Chondrocyte (in vitro differentiated cells): ENCODE results near the gene CFAP70. TPM values are rescaled to one million over a fixed set of nuclear protein-coding genes. Genes with fewer than 3 reads are reported as not detected.

Experiments
- DNase-seq: peaks from one replicate; pipeline ENCODE4 v3.0.0; 2021; ENCODE audit warnings: mixed read lengths, low spot score
- H3K27ac Mint-ChIP-seq: one replicate; pipeline ENCODE4 v1.8.0; 2021; ENCODE audit warnings: mild to moderate bottlenecking, moderate library complexity, mixed read lengths; ENCODE audit not compliant: unreplicated experiment
- H3K27me3 Mint-ChIP-seq: 2 replicates; pipeline ENCODE4 v1.8.0; 2021; ENCODE audit warnings: low read depth, mixed read lengths
- H3K36me3 Mint-ChIP-seq: 2 replicates; pipeline ENCODE4 v1.8.0; 2021; ENCODE audit warnings: low read depth, mixed read lengths
- H3K4me1 Mint-ChIP-seq: 2 replicates; pipeline ENCODE4 v1.8.0; 2021; ENCODE audit warnings: low read depth, mild to moderate bottlenecking, mixed read lengths
- H3K4me3 Mint-ChIP-seq: one replicate; pipeline ENCODE4 v1.8.0; 2021; ENCODE audit warnings: mild to moderate bottlenecking, moderate library complexity, mixed read lengths; ENCODE audit not compliant: unreplicated experiment
- H3K9me3 Mint-ChIP-seq: 2 replicates; pipeline ENCODE4 v1.8.0; 2021; ENCODE audit warnings: low read depth, mixed read lengths
- total RNA-seq: library from RNA; stranded (reverse); gene quantifications from 3 replicates; pipeline ENCODE4 v1.2.1, GENCODE V29; 2021
- TF ChIP-seq, protein P1 (sequence below): fragments of 200-600 bp; sonication (generic); IDR thresholded peaks from 2 replicates; pipeline ENCODE4 v1.5.0; 2021; ENCODE audit warnings: antibody characterized with exemption, mild to moderate bottlenecking, moderate library complexity

CFAP70 gene
- total RNA-seq, 1 donor from 2014 or later: 0.42 TPM

DNA sequence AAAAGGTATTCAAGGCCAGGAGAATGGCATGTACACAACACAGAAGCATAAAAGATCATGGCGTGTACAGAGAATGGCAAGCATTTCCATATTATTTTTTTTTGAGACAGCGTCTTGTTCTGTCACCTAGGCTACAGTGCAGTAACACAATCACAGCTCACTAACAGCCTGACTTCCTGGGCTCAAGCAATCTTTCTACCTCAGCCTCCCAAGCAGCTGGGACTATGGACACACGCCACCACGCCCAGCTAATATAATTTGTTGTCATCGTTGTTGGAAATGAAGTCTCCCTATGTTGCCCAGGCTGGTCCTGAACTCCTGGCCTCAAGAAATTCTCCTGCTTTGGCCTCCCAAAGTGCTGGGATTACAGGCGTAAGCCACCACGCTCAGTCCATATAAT, 27.9 kb upstream of the CFAP70 start:
- Mint-ChIP-seq H3K27me3 (no peaks in the 10 kb centered on the region), H3K4me3 (no peak overlapping the region), H3K4me1 (no peaks in the 10 kb centered on the region), H3K9me3 (no peaks in the 10 kb centered on the region), H3K27ac (no peak overlapping the region), H3K36me3 (peaks cover 44% of the 10 kb centered on the region)
- DNase-seq: no peak
- TF ChIP-seq, protein P1, sequence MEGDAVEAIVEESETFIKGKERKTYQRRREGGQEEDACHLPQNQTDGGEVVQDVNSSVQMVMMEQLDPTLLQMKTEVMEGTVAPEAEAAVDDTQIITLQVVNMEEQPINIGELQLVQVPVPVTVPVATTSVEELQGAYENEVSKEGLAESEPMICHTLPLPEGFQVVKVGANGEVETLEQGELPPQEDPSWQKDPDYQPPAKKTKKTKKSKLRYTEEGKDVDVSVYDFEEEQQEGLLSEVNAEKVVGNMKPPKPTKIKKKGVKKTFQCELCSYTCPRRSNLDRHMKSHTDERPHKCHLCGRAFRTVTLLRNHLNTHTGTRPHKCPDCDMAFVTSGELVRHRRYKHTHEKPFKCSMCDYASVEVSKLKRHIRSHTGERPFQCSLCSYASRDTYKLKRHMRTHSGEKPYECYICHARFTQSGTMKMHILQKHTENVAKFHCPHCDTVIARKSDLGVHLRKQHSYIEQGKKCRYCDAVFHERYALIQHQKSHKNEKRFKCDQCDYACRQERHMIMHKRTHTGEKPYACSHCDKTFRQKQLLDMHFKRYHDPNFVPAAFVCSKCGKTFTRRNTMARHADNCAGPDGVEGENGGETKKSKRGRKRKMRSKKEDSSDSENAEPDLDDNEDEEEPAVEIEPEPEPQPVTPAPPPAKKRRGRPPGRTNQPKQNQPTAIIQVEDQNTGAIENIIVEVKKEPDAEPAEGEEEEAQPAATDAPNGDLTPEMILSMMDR: no peak

DNA sequence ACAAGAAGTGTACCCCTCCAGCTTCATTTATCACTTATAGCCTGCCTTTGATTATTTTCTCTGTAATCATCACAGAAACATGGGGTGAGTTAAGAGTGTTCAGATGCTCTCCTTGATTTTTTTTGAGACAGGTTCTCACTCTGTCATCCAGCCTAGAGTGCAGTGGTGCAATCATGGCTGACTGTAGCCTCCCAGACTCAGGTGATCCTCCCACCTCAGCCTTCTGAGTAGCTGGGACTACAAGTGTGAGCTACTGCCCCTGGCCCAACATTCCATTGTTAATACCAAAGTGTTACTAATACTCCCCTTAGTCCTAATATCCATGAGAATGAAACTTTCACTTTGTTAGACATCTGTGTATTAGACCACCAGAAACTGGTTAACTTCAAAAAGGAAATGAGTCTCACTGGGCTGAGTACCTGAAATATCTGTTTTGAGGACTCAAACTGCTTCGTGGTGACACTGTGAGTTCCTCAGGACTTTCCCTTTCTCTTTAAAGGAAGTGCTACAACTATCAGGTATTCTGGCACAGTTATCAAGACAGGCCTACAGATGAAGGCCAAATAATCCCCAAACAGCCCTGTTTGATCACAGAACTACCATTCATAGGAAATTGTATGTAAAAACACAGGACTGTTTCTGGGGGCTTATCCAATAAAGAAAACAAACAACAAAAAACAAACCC, 20.5 kb upstream of the CFAP70 start:
- no peak for DNase-seq
- Mint-ChIP-seq H3K36me3 (peaks cover 38% of the 10 kb centered on the region), H3K27ac (no peak overlapping the region), H3K4me3 (no peak overlapping the region), H3K4me1 (no peaks in the 10 kb centered on the region), H3K9me3 (no peaks in the 10 kb centered on the region), H3K27me3 (no peaks in the 10 kb centered on the region)
- TF ChIP-seq, protein P1: no peak

DNA sequence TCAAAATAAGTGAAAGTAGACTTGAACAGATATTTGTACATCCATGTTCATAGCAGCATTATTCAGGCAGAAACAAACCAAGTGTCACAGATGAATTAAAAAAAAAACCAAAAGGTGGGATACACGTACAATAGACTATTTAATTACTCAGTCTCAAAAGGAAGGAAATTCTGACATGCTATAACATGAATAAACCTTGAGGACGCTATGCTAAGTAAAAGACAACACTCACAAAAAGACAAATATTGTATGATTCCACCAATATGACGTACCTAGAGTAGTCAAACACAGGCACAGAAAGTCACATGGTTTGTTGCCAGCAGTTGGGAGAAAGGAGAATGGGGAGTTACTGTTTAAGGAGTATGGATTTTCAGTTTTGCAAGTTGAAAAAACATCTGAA, 18.0 kb upstream of the CFAP70 start:
- H3K4me3 Mint-ChIP-seq: no peak overlapping the region

DNA sequence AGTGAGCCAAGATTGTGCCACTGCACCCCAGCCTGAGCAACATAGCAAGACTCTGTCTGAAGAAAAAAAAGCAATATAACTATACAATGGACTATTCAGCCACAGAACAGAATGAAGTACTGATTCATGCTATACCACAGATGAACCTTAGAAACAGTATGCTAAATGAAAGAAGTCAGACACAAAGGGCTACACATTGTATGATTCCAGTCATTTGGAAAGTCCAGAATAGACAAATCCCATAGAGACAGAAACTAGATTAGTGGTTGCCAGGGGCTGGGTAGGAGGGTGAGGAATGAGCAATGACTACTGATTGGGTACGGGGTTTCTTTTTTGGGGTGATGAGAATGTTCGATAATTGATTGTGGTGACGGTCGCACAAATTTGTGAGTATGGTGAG, 9.6 kb upstream of the CFAP70 start:
- no peak overlapping the region for H3K27ac Mint-ChIP-seq
- H3K9me3 Mint-ChIP-seq: no peaks in the 10 kb centered on the region
- no peaks in the 10 kb centered on the region for H3K4me1 Mint-ChIP-seq
- no peak overlapping the region for H3K4me3 Mint-ChIP-seq
- H3K36me3 Mint-ChIP-seq: peaks cover 27% of the 10 kb centered on the region
- TF ChIP-seq, protein P1: no peak
- no peaks in the 10 kb centered on the region for H3K27me3 Mint-ChIP-seq
- no peak for DNase-seq

More for the DNA sequence above, 18.0 kb upstream of the CFAP70 start:
- peaks cover 35% of the 10 kb centered on the region for H3K36me3 Mint-ChIP-seq
- DNase-seq: no peak
- H3K4me1 Mint-ChIP-seq: no peaks in the 10 kb centered on the region
- H3K27me3 Mint-ChIP-seq: no peaks in the 10 kb centered on the region
- TF ChIP-seq, protein P1: no peak
- H3K27ac Mint-ChIP-seq: no peak overlapping the region
- no peaks in the 10 kb centered on the region for H3K9me3 Mint-ChIP-seq

DNA sequence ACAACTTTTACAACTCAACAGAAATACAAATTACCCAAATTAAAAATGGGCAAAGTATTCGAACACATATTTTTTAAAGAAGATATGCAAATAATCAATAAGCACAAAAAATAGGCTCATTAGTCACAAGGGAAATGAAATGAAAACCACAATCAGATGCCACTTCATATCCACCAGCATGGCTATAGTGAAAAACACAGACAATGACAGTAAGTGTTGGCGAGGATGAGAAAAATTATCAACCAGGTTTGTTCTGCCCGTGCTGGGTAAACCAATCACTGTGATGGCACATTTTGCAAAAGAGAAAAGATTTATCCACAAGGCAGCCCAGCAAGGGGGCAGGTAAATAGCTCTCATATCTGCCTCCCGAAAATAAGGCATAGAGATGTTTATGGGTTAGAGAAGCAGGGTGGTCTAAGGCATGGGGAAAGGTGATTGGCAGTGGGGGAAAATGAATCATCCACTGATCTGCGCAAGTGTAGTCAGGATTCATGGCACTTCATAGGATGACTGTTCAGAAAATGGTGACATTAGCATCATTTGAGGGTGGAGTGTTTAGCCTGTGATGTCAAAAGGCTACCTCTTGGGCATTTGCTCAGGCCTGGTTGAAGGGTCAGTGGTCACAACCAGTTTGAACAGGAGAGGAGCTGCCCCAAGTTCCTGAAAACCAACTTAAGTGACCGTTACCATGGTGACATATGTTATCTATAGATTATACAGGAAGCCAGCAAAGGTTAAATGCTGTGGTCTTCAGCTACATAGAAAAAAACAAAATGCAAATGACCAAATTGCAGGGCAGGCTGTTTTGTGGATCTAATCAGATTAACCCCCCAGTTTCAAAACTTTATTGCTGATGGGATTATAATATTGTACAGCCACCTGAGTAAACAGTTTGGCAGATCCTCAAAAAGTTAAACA, 8.0 kb upstream of the CFAP70 start:
- DNase-seq: no peak
- Mint-ChIP-seq H3K4me1 (no peaks in the 10 kb centered on the region), H3K27ac (no peak overlapping the region)

More for the DNA sequence above, 8.0 kb upstream of the CFAP70 start:
- Mint-ChIP-seq H3K27me3 (no peaks in the 10 kb centered on the region), H3K36me3 (peaks cover 26% of the 10 kb centered on the region), H3K9me3 (peaks cover 6% of the 10 kb centered on the region), H3K4me3 (no peak overlapping the region)
- TF ChIP-seq, protein P1: no peak
